Neural progenitor cell (in vitro differentiated cells): ENCODE data around the gene REELD1. TPM values are rescaled to one million over a fixed set of nuclear protein-coding genes. Genes with fewer than 3 reads are reported as not detected.

Source experiments
- DNase-seq: peaks from one replicate; pipeline ENCODE4 v3.0.0-alpha.2; 2016; ENCODE audit warnings: low spot score
- H2AFZ ChIP-seq: fragments of 200-600 bp; sonication (generic); replicated peaks from 2 replicates; pipeline ENCODE4 v1.6.1; 2016; ENCODE audit warnings: antibody characterized with exemption
- H3F3A ChIP-seq: fragments of 200-600 bp; sonication (generic); 2 replicates; pipeline ENCODE4 v1.6.1; 2016; ENCODE audit warnings: antibody characterized with exemption, low read depth
- H3K27ac ChIP-seq: fragments of 200-600 bp; sonication (generic); 2 replicates; pipeline ENCODE4 v1.5.1; 2016; ENCODE audit warnings: mild to moderate bottlenecking
- H3K27me3 ChIP-seq: fragments of 200-600 bp; sonication (generic); 2 replicates; pipeline ENCODE4 v1.6.1; 2016; ENCODE audit warnings: mild to moderate bottlenecking, moderate library complexity
- H3K36me3 ChIP-seq: fragments of 200-600 bp; sonication (generic); 2 replicates; pipeline ENCODE4 v1.5.1; 2016
- H3K4me1 ChIP-seq: fragments of 200-600 bp; sonication (generic); 2 replicates; pipeline ENCODE4 v1.6.1; 2016; ENCODE audit warnings: mixed run types
- H3K4me2 ChIP-seq: fragments of 200-600 bp; sonication (generic); 2 replicates; pipeline ENCODE4 v1.6.1; 2016
- H3K4me3 ChIP-seq: fragments of 200-600 bp; sonication (generic); 2 replicates; pipeline ENCODE4 v1.5.1; 2016
- H3K79me2 ChIP-seq: fragments of 200-600 bp; sonication (generic); 2 replicates; pipeline ENCODE4 v1.6.1; 2016; ENCODE audit warnings: low read depth
- H3K9ac ChIP-seq: fragments of 200-600 bp; sonication (generic); 2 replicates; pipeline ENCODE4 v1.6.1; 2016
- H3K9me3 ChIP-seq: fragments of 200-600 bp; sonication (generic); 2 replicates; pipeline ENCODE4 v1.5.1; 2016; ENCODE audit warnings: low read depth
- H4K20me1 ChIP-seq: fragments of 200-600 bp; sonication (generic); 2 replicates; pipeline ENCODE4 v1.6.1; 2016; ENCODE audit warnings: low read depth
- H3K27ac Mint-ChIP-seq: 3 replicates; pipeline ENCODE4 v1.8.0; 2021; ENCODE audit warnings: mixed read lengths
- H3K27me3 Mint-ChIP-seq: 2 replicates; pipeline ENCODE4 v1.8.0; 2022; ENCODE audit warnings: low read depth, mild to moderate bottlenecking, inconsistent platforms, moderate library complexity, mixed read lengths; ENCODE audit not compliant: insufficient read depth
- H3K36me3 Mint-ChIP-seq: 3 replicates; pipeline ENCODE4 v1.8.0; 2021; ENCODE audit warnings: mixed read lengths
- H3K4me1 Mint-ChIP-seq: 3 replicates; pipeline ENCODE4 v1.8.0; 2021; ENCODE audit warnings: mixed read lengths
- H3K4me3 Mint-ChIP-seq: 3 replicates; pipeline ENCODE4 v1.8.0; 2021; ENCODE audit warnings: mild to moderate bottlenecking, moderate library complexity, mixed read lengths
- H3K9me3 Mint-ChIP-seq: 3 replicates; pipeline ENCODE4 v1.8.0; 2020; ENCODE audit warnings: mixed read lengths
- CTCF ChIP-seq: fragments of 200-600 bp; sonication (generic); IDR thresholded peaks from 2 replicates; pipeline ENCODE4 v1.5.1; 2017; ENCODE audit warnings: antibody characterized with exemption, mild to moderate bottlenecking
- EZH2 ChIP-seq: fragments of 200-600 bp; sonication (generic); IDR thresholded peaks from 2 replicates; pipeline ENCODE4 v1.6.1; 2017; ENCODE audit warnings: antibody characterized with exemption, mild to moderate bottlenecking, moderate library complexity
- EZH2phosphoT487 ChIP-seq: fragments of 200-600 bp; sonication (generic); IDR thresholded peaks from 2 replicates; pipeline ENCODE4 v1.6.1; 2017; ENCODE audit warnings: antibody characterized with exemption
- total RNA-seq: library from RNA; depleted of rRNA; stranded (reverse); fragments of >200 nt; gene quantifications from 2 replicates; pipeline ENCODE4 v1.2.3, GENCODE V29; 2015; ENCODE audit warnings: low replicate concordance

The REELD1 gene
- total RNA-seq, 1 donor from 2014 or later, result not detected

GRCh38 chr4:146238107-146238506 lies 23.8 kb downstream of the REELD1 start:
- no peak overlapping the region for H3K4me3 Mint-ChIP-seq
- Histone ChIP-seq H3K4me2 (no peak overlapping the region), H4K20me1 (no peaks in the 10 kb centered on the region), H2AFZ (no peak overlapping the region), H3K79me2 (no peaks in the 10 kb centered on the region), H3K9me3 (no peaks in the 10 kb centered on the region), H3K9ac (no peak overlapping the region), H3K4me3 (no peak overlapping the region), H3K27ac (no peak overlapping the region), H3F3A (no peaks in the 10 kb centered on the region), H3K4me1 (no peaks in the 10 kb centered on the region), H3K27me3 (no peaks in the 10 kb centered on the region), H3K36me3 (no peaks in the 10 kb centered on the region)
- peaks cover 2% of the 10 kb centered on the region for H3K27me3 Mint-ChIP-seq
- H3K36me3 Mint-ChIP-seq, result no peaks in the 10 kb centered on the region
- no peaks in the 10 kb centered on the region for H3K9me3 Mint-ChIP-seq
- no peak for DNase-seq
- TF ChIP-seq EZH2phosphoT487 (no peak), CTCF (no peak), EZH2 (no peak)
- peaks cover 13% of the 10 kb centered on the region for H3K4me1 Mint-ChIP-seq
- no peak overlapping the region for H3K27ac Mint-ChIP-seq

- Histone ChIP-seq H3K4me1 (no peaks in the 10 kb centered on the region), H3K4me3 (no peak overlapping the region), H3K9ac (no peak overlapping the region), H3K9me3 (no peaks in the 10 kb centered on the region), H2AFZ (peak overlapping the region; percentile 72), H3F3A (no peaks in the 10 kb centered on the region), H4K20me1 (no peaks in the 10 kb centered on the region), H3K79me2 (no peaks in the 10 kb centered on the region), H3K4me2 (no peak overlapping the region), H3K36me3 (no peaks in the 10 kb centered on the region), H3K27me3 (no peaks in the 10 kb centered on the region), H3K27ac (no peak overlapping the region)
- Mint-ChIP-seq H3K27ac (no peak overlapping the region), H3K4me3 (no peak overlapping the region), H3K4me1 (peaks cover 13% of the 10 kb centered on the region), H3K36me3 (no peaks in the 10 kb centered on the region), H3K27me3 (peaks cover 7% of the 10 kb centered on the region), H3K9me3 (no peaks in the 10 kb centered on the region)
- TF ChIP-seq CTCF, result peak; percentile 56
- TF ChIP-seq EZH2phosphoT487, result no peak
- peak; percentile 27 for DNase-seq
Measured at GRCh38 chr4:146243141-146243882, 29.0 kb downstream of the REELD1 start.

DNA sequence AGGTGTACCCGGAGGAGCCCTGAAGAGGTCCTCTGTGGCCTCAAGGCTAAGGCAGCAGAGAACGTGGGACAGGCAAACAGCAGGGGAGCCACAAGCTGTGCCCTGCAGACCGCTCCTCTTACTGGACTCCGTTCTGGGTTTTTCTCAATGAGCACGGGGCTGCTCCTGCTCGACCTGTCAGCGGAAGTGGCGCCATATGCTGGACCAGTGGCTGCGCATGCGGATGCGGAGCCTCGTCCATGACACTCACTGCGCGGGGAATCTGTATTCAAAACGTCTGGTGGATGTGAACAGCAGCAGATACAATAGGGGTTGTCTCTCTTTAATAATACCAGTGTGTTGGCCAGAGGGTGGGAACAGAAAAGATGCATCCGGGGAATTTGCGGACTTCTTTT lies 29.5 kb downstream of the REELD1 start:
- Histone ChIP-seq H3K4me1 (no peaks in the 10 kb centered on the region), H3K27ac (no peak overlapping the region), H3K9me3 (no peaks in the 10 kb centered on the region), H3K79me2 (no peaks in the 10 kb centered on the region), H3K9ac (no peak overlapping the region), H3K36me3 (no peaks in the 10 kb centered on the region), H3K27me3 (no peaks in the 10 kb centered on the region), H4K20me1 (no peaks in the 10 kb centered on the region), H2AFZ (peak overlapping the region; percentile 72), H3F3A (no peaks in the 10 kb centered on the region), H3K4me2 (no peak overlapping the region), H3K4me3 (no peak overlapping the region)
- no peak for DNase-seq
- H3K4me1 Mint-ChIP-seq, result peaks cover 13% of the 10 kb centered on the region
- H3K36me3 Mint-ChIP-seq, result no peaks in the 10 kb centered on the region
- TF ChIP-seq CTCF (no peak), EZH2 (no peak), EZH2phosphoT487 (no peak)
- H3K27ac Mint-ChIP-seq, result no peak overlapping the region
- H3K27me3 Mint-ChIP-seq, result peaks cover 7% of the 10 kb centered on the region
- H3K4me3 Mint-ChIP-seq, result no peak overlapping the region
- no peaks in the 10 kb centered on the region for H3K9me3 Mint-ChIP-seq
